GM12878 (cell line): Measurements from ENCODE around the gene RAB36. TPM values are rescaled to one million over a fixed set of nuclear protein-coding genes. Genes with fewer than 3 reads are reported as not detected.

Experiments
- ATAC-seq: fragments of 200-7000 bp; cut with Tn5 transposase; 3 replicates; pipeline ENCODE4 v1.9.1; 2020; ENCODE audit warnings: mild to moderate bottlenecking, moderate library complexity
- BruUV-seq: library from RNA; stranded (reverse); fragments of 400-500 nt; replicated peaks from 2 replicates; lab custom pipeline; 2021; lab: Mats Ljungman, UMichigan
- CTCF ChIA-PET: fragments of 300-600 bp; sonication (Branson Sonifier 250); formaldehyde crosslinking; extraction: SDS; loops from one replicate; lab custom pipeline; 2021; ENCODE audit warnings: inconsistent platforms; lab: Yijun Ruan, JAX
- POLR2A ChIA-PET: fragments of 350-600 bp; formaldehyde crosslinking; extraction: SDS; loops from one replicate; lab custom pipeline; 2021; ENCODE audit warnings: inconsistent platforms; lab: Charles Lee
- RAD21 ChIA-PET: fragments of 300-600 bp; sonication (Branson Sonifier 250); formaldehyde crosslinking; loops from one replicate; lab custom pipeline; 2023; ENCODE audit warnings: antibody characterized with exemption; ENCODE audit not compliant: unreplicated experiment; lab: Charles Lee
- SMC1A ChIA-PET: fragments of 300-600 bp; sonication (Branson Sonifier 250); formaldehyde crosslinking; loops from one replicate; lab custom pipeline; 2023; ENCODE audit not compliant: unreplicated experiment, uncharacterized antibody; lab: Charles Lee
- DNase-seq: peaks from one replicate; pipeline ENCODE4 v3.0.0-alpha.2; 2011; ENCODE audit warnings: low read depth, low spot score
- FAIRE-seq: peaks from 3 replicates; lab custom pipeline; 2011; peaks lifted over from hg19 to GRCh38; lab: Jason Lieb, UNC
- H2AFZ ChIP-seq: 2 replicates; pipeline ENCODE4 v1.6.0; 2011; ENCODE audit warnings: low read depth, low read length, control low read depth; ENCODE audit not compliant: control insufficient read depth
- H3K27ac ChIP-seq: 2 replicates; pipeline ENCODE4 v1.5.1; 2011; ENCODE audit warnings: control low read depth; ENCODE audit not compliant: control insufficient read depth, insufficient read depth
- H3K27me3 ChIP-seq, 2 experiments: replicated peaks in 1 of 2; 2 replicates each; pipeline versions ENCODE4 v1.6.0 to v1.6.1; 2011; ENCODE audit warnings: low read length in 1 of 2; ENCODE audit not compliant: control insufficient read depth in 2 of 2, insufficient read depth in 2 of 2
- H3K36me3 ChIP-seq, 2 experiments: 2 replicates each; pipeline ENCODE4 v1.5.1; 2011; ENCODE audit warnings: low read length in 1 of 2; ENCODE audit not compliant: control insufficient read depth in 2 of 2, insufficient read depth in 2 of 2
- H3K4me1 ChIP-seq: 2 replicates; pipeline ENCODE4 v1.6.1; 2011; ENCODE audit warnings: mild to moderate bottlenecking, low read length, moderate library complexity, mixed read lengths; ENCODE audit not compliant: control insufficient read depth, insufficient read depth
- H3K4me2 ChIP-seq: 2 replicates; pipeline ENCODE4 v1.6.0; 2011; ENCODE audit warnings: control low read depth; ENCODE audit not compliant: control insufficient read depth, insufficient read depth
- H3K4me3 ChIP-seq: fragments of 200-600 bp; sonication (generic); 2 replicates; pipeline ENCODE4 v1.5.1; 2016
- H3K79me2 ChIP-seq: 2 replicates; pipeline ENCODE4 v1.6.0; 2011; ENCODE audit warnings: low read length; ENCODE audit not compliant: control insufficient read depth, insufficient read depth
- H3K9ac ChIP-seq: 2 replicates; pipeline ENCODE4 v1.8.0; 2011; ENCODE audit warnings: low read length, control low read depth, mixed read lengths; ENCODE audit not compliant: control insufficient read depth, insufficient read depth
- H3K9me3 ChIP-seq: replicated peaks from 3 replicates; pipeline ENCODE4 v1.5.1; 2011; ENCODE audit warnings: mild to moderate bottlenecking, low read length; ENCODE audit not compliant: control insufficient read depth, insufficient read depth
- H4K20me1 ChIP-seq: 2 replicates; pipeline ENCODE4 v1.6.0; 2011; ENCODE audit not compliant: control insufficient read depth, insufficient read depth
- ATF7 ChIP-seq: fragments of 450-650 bp; IDR thresholded peaks from 2 replicates; pipeline ENCODE4 v1.6.1; 2016; ENCODE audit warnings: low read depth, mild to moderate bottlenecking
- MAX ChIP-seq: IDR thresholded peaks from 2 replicates; pipeline ENCODE4 v1.6.1; 2012; ENCODE audit warnings: low read depth, low read length, improper control_type of control experiment
- MEF2A ChIP-seq: IDR thresholded peaks from 2 replicates; pipeline ENCODE4 v1.6.1; 2011; ENCODE audit warnings: low read depth, mild to moderate bottlenecking, low read length, moderate library complexity; ENCODE audit not compliant: insufficient read depth
- POLR2A ChIP-seq: IDR thresholded peaks from 2 replicates; pipeline ENCODE4 v1.6.1; 2011; ENCODE audit warnings: low read depth, mild to moderate bottlenecking, low read length
- POU2F2 ChIP-seq: IDR thresholded peaks from 3 replicates; pipeline ENCODE4 v1.6.1; 2011; ENCODE audit warnings: low read depth, mild to moderate bottlenecking, low read length, borderline replicate concordance
- PRDM15 ChIP-seq: fragments of 450-650 bp; formaldehyde crosslinking; IDR thresholded peaks from 2 replicates; pipeline ENCODE4 v1.4.0; 2020; ENCODE audit warnings: mild to moderate bottlenecking, moderate library complexity
- SPI1 ChIP-seq: IDR thresholded peaks from 2 replicates; pipeline ENCODE4 v1.6.1; 2011; ENCODE audit warnings: low read depth, mild to moderate bottlenecking, low read length, moderate library complexity, borderline replicate concordance; ENCODE audit not compliant: insufficient read depth
- USF1 ChIP-seq: IDR thresholded peaks from 2 replicates; pipeline ENCODE4 v1.6.1; 2011; ENCODE audit warnings: borderline replicate concordance, low read depth, mild to moderate bottlenecking, moderate library complexity, mixed read lengths, low read length; ENCODE audit not compliant: insufficient read depth; ENCODE audit errors: extremely low read length
- YY1 ChIP-seq: IDR thresholded peaks from 2 replicates; pipeline ENCODE4 v1.6.1; 2011; ENCODE audit warnings: low read depth, mild to moderate bottlenecking, low read length
- ZBTB40 ChIP-seq: fragments of 450-650 bp; IDR thresholded peaks from 2 replicates; pipeline ENCODE4 v1.6.1; 2016; ENCODE audit warnings: mild to moderate bottlenecking, moderate library complexity, borderline replicate concordance
- WGBS: methylation state at CpG from one replicate; pipeline ENCODE4 v1.1.6; 2016; ENCODE audit warnings: low lambda C conversion rate; ENCODE audit not compliant: insufficient replicate concordance, insufficient coverage; ENCODE audit errors: missing lambda C conversion rate; 5-methylcytosine and 5-hydroxymethylcytosine counted together
- in situ Hi-C: fragments of 300-500 bp; cut with MboI; formaldehyde crosslinking; loops from 9 replicates; pipeline ENCODE4 v1.14.3; 2018; ENCODE audit warnings: mixed read lengths
- intact Hi-C: fragments of 100-400 bp; cut with micrococcal nuclease; formaldehyde crosslinking; loops from one replicate; pipeline ENCODE4 v1.14.2; 2022; ENCODE audit not compliant: unreplicated experiment
- polyA plus RNA-seq, 11 experiments: library from polyadenylated mRNA; depleted of rRNA in 4 of 11; unstranded in 6 of 11; stranded (reverse) in 5 of 11; fragments of >200 nt; fragmentation: Nextera tagmentation in 4 of 11; fragmentation: Illumina TruSeq in 1 of 11; extraction: Ambion mirVana in 4 of 11; extraction: Trizol in 1 of 11; gene quantifications; 1 replicate in 1 of 11; 2 replicates in 10 of 11; pipeline versions ENCODE4 v1.2.1 to v1.2.3, GENCODE V29; 2011 to 2016; ENCODE audit warnings: inconsistent platforms in 2 of 11, missing spikeins in 2 of 11, low read depth in 1 of 11
- total RNA-seq, 4 experiments: library from RNA; depleted of rRNA in 3 of 4; stranded (reverse); fragments of >200 nt in 3 of 4; fragmentation: Illumina TruSeq in 1 of 4; extraction: Trizol in 1 of 4; gene quantifications; 2 replicates each; pipeline versions ENCODE4 v1.2.1 to v1.2.3, GENCODE V29; 2013 to 2021

Gene RAB36
- total and polyA plus RNA-seq, 10 of the 15 experiments (the other 5 are each of a cell fraction or from before 2014, with no cell fraction given) = 0.31 to 2.7 (median 1.1) TPM

- TF ChIP-seq PRDM15 = no peak
- TF ChIP-seq, all 136 proteins: peak for 0
These were observed 6.5 kb downstream of the RAB36 start (continued) for GRCh38 chr22:23151827-23152226.

- no peaks in the 10 kb centered on the region for H3K79me2 ChIP-seq
- ATAC-seq (peak; percentile 66), DNase-seq (no peak), FAIRE-seq (peak; percentile 57)
- in situ Hi-C loops (no loop called here), intact Hi-C loops (no loop called here)
- H4K20me1 ChIP-seq = no peaks in the 10 kb centered on the region
- no peaks in the 10 kb centered on the region for H3K27me3 ChIP-seq
- ChIA-PET SMC1A (interaction anchor here (1.3 to 1.4 kb wide), 2 partner anchors 14 to 193 kb away, joined by 5 read pairs; no protein-coding TSS in a partner anchor), POLR2A (interaction anchor here (1.0 kb wide), 1 partner anchor 12 kb away, joined by 4 read pairs; no protein-coding TSS in a partner anchor), CTCF (interaction anchor here (0.9 to 1.9 kb wide), 5 partner anchors 9 to 138 kb away, joined by 3 to 4 read pairs (median 3); no protein-coding TSS in a partner anchor), RAD21 (interaction anchor here (0.6 kb wide), 1 partner anchor 12 kb away, joined by 3 read pairs; no protein-coding TSS in a partner anchor)
- WGBS = 34% methylated on average over 18 of the region's 19 CpGs
- H3K4me1 ChIP-seq = peaks cover 12% of the 10 kb centered on the region
- 0 out of 2 replicates have a peak overlapping the region, but pooled peaks have one; percentile 24 for H3K27ac ChIP-seq
- peak overlapping the region; percentile 89 for H2AFZ ChIP-seq
- no TSS peak for BruUV-seq
- H3K9ac ChIP-seq = peak overlapping the region; percentile 17; the same call in 1 of the 2 replicates
- H3K36me3 ChIP-seq = no peaks in the 10 kb centered on the region
- no peaks in the 10 kb centered on the region for H3K9me3 ChIP-seq
- H3K4me2 ChIP-seq = peak overlapping the region; percentile 38; the same call in 1 of the 2 replicates
- H3K4me3 ChIP-seq = peak overlapping the region; percentile 5; the same call in 1 of the 2 replicates
- TF ChIP-seq POU2F2 (0 out of 3 replicates have a peak, but pooled peaks have one; percentile 36), ZBTB40 (peak; percentile 77), ATF7 (no peak), YY1 (0 out of 2 replicates have a peak, but pooled peaks have one; percentile 20), MAX (no peak), MEF2A (0 out of 2 replicates have a peak, but pooled peaks have one; percentile 8), USF1 (no peak), POLR2A (peak; percentile 65), SPI1 (peak; percentile 39)
These were observed 7.2 kb downstream of the RAB36 start for GRCh38 chr22:23152238-23153114.
